ENCODE measurements around the gene MYH14.

MYH14 gene

GRCh38 chr19:50203281-50204080 is at the start of gene MYH14:
Gene MYH14 (plus strand): TSS chr19:50203622. CDS start chr19:50210366, 6,744 bp downstream.
- peak; percentile 95 to 98 for DNase-seq (ENCODE audit: low read depth in 1 of 2, low spot score in 1 of 2)
- TF ChIP-seq JUND (IDR thresholded peaks at IDR 0.05; ENCODE audit: low read depth): no peak
- in situ Hi-C loops (cut with HindIII; ENCODE audit: low pct_unique_long_range_greater_than_20kb, low sequenced_read_pairs): no loop called here

GRCh38 chr19:50154529-50154928 is 48.9 kb upstream of the MYH14 start:
- no peak for DNase-seq (ENCODE audit: low read depth in 1 of 2, low spot score in 1 of 2)
- TF ChIP-seq JUND (IDR thresholded peaks at IDR 0.05; ENCODE audit: low read depth): no peak
- in situ Hi-C loops (cut with HindIII; ENCODE audit: low pct_unique_long_range_greater_than_20kb, low sequenced_read_pairs): no loop called here

GRCh38 chr19:50155520-50156109 is 47.8 kb upstream of the MYH14 start:
- in situ Hi-C loops (cut with HindIII; ENCODE audit: low pct_unique_long_range_greater_than_20kb, low sequenced_read_pairs): no loop called here
- no peak for DNase-seq (ENCODE audit: low read depth in 1 of 2, low spot score in 1 of 2)
- no peak for TF ChIP-seq JUND (IDR thresholded peaks at IDR 0.05; ENCODE audit: low read depth)

- TF ChIP-seq JUND (IDR thresholded peaks at IDR 0.05; ENCODE audit: low read depth): no peak
These were observed 44.8 kb upstream of the MYH14 start for GRCh38 chr19:50158577-50158976.

GRCh38 chr19:50159078-50159477 is 44.3 kb upstream of the MYH14 start:
- in situ Hi-C loops (cut with HindIII; ENCODE audit: low pct_unique_long_range_greater_than_20kb, low sequenced_read_pairs): no loop called here
- DNase-seq (ENCODE audit: low read depth in 1 of 2, low spot score in 1 of 2): no peak
- TF ChIP-seq JUND (IDR thresholded peaks at IDR 0.05; ENCODE audit: low read depth): no peak

More at GRCh38 chr19:50158577-50158976, 44.8 kb upstream of the MYH14 start:
- no peak for DNase-seq (ENCODE audit: low read depth in 1 of 2, low spot score in 1 of 2)
- in situ Hi-C loops (cut with HindIII; ENCODE audit: low pct_unique_long_range_greater_than_20kb, low sequenced_read_pairs): no loop called here

- no peak for TF ChIP-seq JUND (IDR thresholded peaks at IDR 0.05; ENCODE audit: low read depth)
- in situ Hi-C loops (cut with HindIII; ENCODE audit: low pct_unique_long_range_greater_than_20kb, low sequenced_read_pairs): no loop called here
- no peak for DNase-seq (ENCODE audit: low read depth in 1 of 2, low spot score in 1 of 2)
These were observed 40.4 kb upstream of the MYH14 start, which contains the start of gene IZUMO2 for GRCh38 chr19:50162988-50163387. Gene IZUMO2 (minus strand): TSS chr19:50163281. CDS start chr19:50163194, 87 bp downstream.

- TF ChIP-seq JUND (IDR thresholded peaks at IDR 0.05; ENCODE audit: low read depth): no peak
- DNase-seq (ENCODE audit: low read depth in 1 of 2, low spot score in 1 of 2): no peak
- in situ Hi-C loops (cut with HindIII; ENCODE audit: low pct_unique_long_range_greater_than_20kb, low sequenced_read_pairs): no loop called here
These were observed 36.1 kb upstream of the MYH14 start for GRCh38 chr19:50167314-50167721.

GRCh38 chr19:50171752-50172151 is 31.7 kb upstream of the MYH14 start:
- no peak for DNase-seq (ENCODE audit: low read depth in 1 of 2, low spot score in 1 of 2)
- in situ Hi-C loops (cut with HindIII; ENCODE audit: low pct_unique_long_range_greater_than_20kb, low sequenced_read_pairs): no loop called here
- no peak for TF ChIP-seq JUND (IDR thresholded peaks at IDR 0.05; ENCODE audit: low read depth)

- no peak for TF ChIP-seq JUND (IDR thresholded peaks at IDR 0.05; ENCODE audit: low read depth)
- no peak for DNase-seq (ENCODE audit: low read depth in 1 of 2, low spot score in 1 of 2)
- in situ Hi-C loops (cut with HindIII; ENCODE audit: low pct_unique_long_range_greater_than_20kb, low sequenced_read_pairs): no loop called here
These were observed 30.7 kb upstream of the MYH14 start for GRCh38 chr19:50172726-50173125.

GRCh38 chr19:50173127-50173526 is 30.3 kb upstream of the MYH14 start:
- peak in 1 of 2 experiments; percentile 33 for DNase-seq (ENCODE audit: low read depth in 1 of 2, low spot score in 1 of 2)
- in situ Hi-C loops (cut with HindIII; ENCODE audit: low pct_unique_long_range_greater_than_20kb, low sequenced_read_pairs): no loop called here
- no peak for TF ChIP-seq JUND (IDR thresholded peaks at IDR 0.05; ENCODE audit: low read depth)

- in situ Hi-C loops (cut with HindIII; ENCODE audit: low pct_unique_long_range_greater_than_20kb, low sequenced_read_pairs): no loop called here
- TF ChIP-seq JUND (IDR thresholded peaks at IDR 0.05; ENCODE audit: low read depth): no peak
- DNase-seq (ENCODE audit: low read depth in 1 of 2, low spot score in 1 of 2): no peak
These were observed 29.2 kb upstream of the MYH14 start for GRCh38 chr19:50174100-50174793.

GRCh38 chr19:50175924-50176323 is 27.5 kb upstream of the MYH14 start:
- in situ Hi-C loops (cut with HindIII; ENCODE audit: low pct_unique_long_range_greater_than_20kb, low sequenced_read_pairs): no loop called here
- TF ChIP-seq JUND (IDR thresholded peaks at IDR 0.05; ENCODE audit: low read depth): no peak
- no peak for DNase-seq (ENCODE audit: low read depth in 1 of 2, low spot score in 1 of 2)

GRCh38 chr19:50176775-50177174 is 26.6 kb upstream of the MYH14 start:
- no peak for DNase-seq (ENCODE audit: low read depth in 1 of 2, low spot score in 1 of 2)
- TF ChIP-seq JUND (IDR thresholded peaks at IDR 0.05; ENCODE audit: low read depth): no peak
- in situ Hi-C loops (cut with HindIII; ENCODE audit: low pct_unique_long_range_greater_than_20kb, low sequenced_read_pairs): no loop called here

All from T47D (cell line).